Measurements from ENCODE around the gene SUSD3.

GRCh38 chr9:93079371-93079770, 20.9 kb downstream of the SUSD3 start:
- TF ChIP-seq ATF3 (CRISPR knock-in tag; conservative IDR thresholded peaks at IDR 0.05), result no peak
- no peak for TF ChIP-seq ZNF423 (CRISPR knock-in tag; IDR thresholded peaks at IDR 0.05)
- no peak for TF ChIP-seq CTCF (IDR thresholded peaks at IDR 0.05)
- TF ChIP-seq, protein P1, sequence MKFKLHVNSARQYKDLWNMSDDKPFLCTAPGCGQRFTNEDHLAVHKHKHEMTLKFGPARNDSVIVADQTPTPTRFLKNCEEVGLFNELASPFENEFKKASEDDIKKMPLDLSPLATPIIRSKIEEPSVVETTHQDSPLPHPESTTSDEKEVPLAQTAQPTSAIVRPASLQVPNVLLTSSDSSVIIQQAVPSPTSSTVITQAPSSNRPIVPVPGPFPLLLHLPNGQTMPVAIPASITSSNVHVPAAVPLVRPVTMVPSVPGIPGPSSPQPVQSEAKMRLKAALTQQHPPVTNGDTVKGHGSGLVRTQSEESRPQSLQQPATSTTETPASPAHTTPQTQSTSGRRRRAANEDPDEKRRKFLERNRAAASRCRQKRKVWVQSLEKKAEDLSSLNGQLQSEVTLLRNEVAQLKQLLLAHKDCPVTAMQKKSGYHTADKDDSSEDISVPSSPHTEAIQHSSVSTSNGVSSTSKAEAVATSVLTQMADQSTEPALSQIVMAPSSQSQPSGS (CRISPR knock-in tag; IDR thresholded peaks at IDR 0.05; ENCODE audit: borderline replicate concordance, low read depth), result no peak
- no peak for TF ChIP-seq CBFB (CRISPR knock-in tag; IDR thresholded peaks at IDR 0.05; ENCODE audit: low read depth)
- TF ChIP-seq CREB1 (CRISPR knock-in tag; IDR thresholded peaks at IDR 0.05), result no peak
- no peak for TF ChIP-seq NR1H2 (CRISPR knock-in tag; IDR thresholded peaks at IDR 0.05)
- no peak for TF ChIP-seq ZNF232 (CRISPR knock-in tag; IDR thresholded peaks at IDR 0.05)
- TF ChIP-seq ESRRA (CRISPR knock-in tag; IDR thresholded peaks at IDR 0.05; ENCODE audit: borderline replicate concordance), result no peak
